ENCODE data around the gene GINS3.
"Not testable (repeated sequence)": the region's sequence is repeated elsewhere in the genome, so short reads cannot be mapped to it uniquely, and the experiment has no call there.

Gene GINS3

GRCh38 chr16:58385218-58385773 is 7.0 kb upstream of the GINS3 start:
- Histone ChIP-seq H3K4me3 (ENCODE audit: low read depth in 1 of 2, low read length in 2 of 2) (no peak overlapping the region), H3K27ac (ENCODE audit: low read depth, low read length) (no peak overlapping the region), H3K27me3 (ENCODE audit: control insufficient read depth in 1 of 2, insufficient read depth in 2 of 2, low read length in 2 of 2) (no peaks in the 10 kb centered on the region), H3K9me3 (ENCODE audit: control insufficient read depth in 1 of 2, low read length in 2 of 2) (no peaks in the 10 kb centered on the region), H3K9ac (ENCODE audit: low read depth in 1 of 2, low read length in 2 of 2) (no peak overlapping the region), H3K36me3 (ENCODE audit: control insufficient read depth in 1 of 2, insufficient read depth in 2 of 2, low read length in 2 of 2) (no peaks in the 10 kb centered on the region), H3K4me1 (ENCODE audit: control insufficient read depth in 1 of 2, insufficient read depth in 2 of 2, low read length in 2 of 2) (no peaks in the 10 kb centered on the region)

- Histone ChIP-seq H3K36me3 (ENCODE audit: control insufficient read depth in 1 of 2, insufficient read depth in 2 of 2, low read length in 2 of 2) (no peaks in the 10 kb centered on the region), H3K9ac (ENCODE audit: low read depth in 1 of 2, low read length in 2 of 2) (no peak overlapping the region), H3K9me3 (ENCODE audit: control insufficient read depth in 1 of 2, low read length in 2 of 2) (no peaks in the 10 kb centered on the region), H3K4me1 (ENCODE audit: control insufficient read depth in 1 of 2, insufficient read depth in 2 of 2, low read length in 2 of 2) (peaks cover 0 to 5% of the 10 kb centered on the region in 2 donors), H3K4me3 (ENCODE audit: low read depth in 1 of 2, low read length in 2 of 2) (no peak overlapping the region), H3K27me3 (ENCODE audit: control insufficient read depth in 1 of 2, insufficient read depth in 2 of 2, low read length in 2 of 2) (peaks cover 0 to 3% of the 10 kb centered on the region in 2 donors), H3K27ac (ENCODE audit: low read depth, low read length) (no peak overlapping the region)
Observed at GRCh38 chr16:58389724-58390123, 2.5 kb upstream of the GINS3 start.

- Histone ChIP-seq H3K27me3 (ENCODE audit: control insufficient read depth in 1 of 2, insufficient read depth in 2 of 2, low read length in 2 of 2) (peaks cover 0 to 3% of the 10 kb centered on the region in 2 donors), H3K9me3 (ENCODE audit: control insufficient read depth in 1 of 2, low read length in 2 of 2) (no peaks in the 10 kb centered on the region), H3K27ac (ENCODE audit: low read depth, low read length) (no peak overlapping the region), H3K36me3 (ENCODE audit: control insufficient read depth in 1 of 2, insufficient read depth in 2 of 2, low read length in 2 of 2) (no peaks in the 10 kb centered on the region), H3K4me3 (ENCODE audit: low read depth in 1 of 2, low read length in 2 of 2) (peak overlapping the region; percentile 95 to 99), H3K4me1 (ENCODE audit: control insufficient read depth in 1 of 2, insufficient read depth in 2 of 2, low read length in 2 of 2) (peaks cover 0 to 5% of the 10 kb centered on the region in 2 donors), H3K9ac (ENCODE audit: low read depth in 1 of 2, low read length in 2 of 2) (peak overlapping the region; percentile 49 to 76)
Observed at GRCh38 chr16:58393138-58393504, 850 bp downstream of the GINS3 start.

GRCh38 chr16:58396897-58397296 is 4.6 kb downstream of the GINS3 start:
- H3K9me3 ChIP-seq (ENCODE audit: control insufficient read depth in 1 of 2, low read length in 2 of 2); H3K4me1 ChIP-seq (ENCODE audit: control insufficient read depth in 1 of 2, insufficient read depth in 2 of 2, low read length in 2 of 2); H3K27ac ChIP-seq (ENCODE audit: low read depth, low read length): not testable (repeated sequence)

GRCh38 chr16:58399718-58400633 is 7.7 kb downstream of the GINS3 start:
- Histone ChIP-seq H3K4me1 (ENCODE audit: control insufficient read depth in 1 of 2, insufficient read depth in 2 of 2, low read length in 2 of 2) (no peaks in the 10 kb centered on the region), H3K9me3 (ENCODE audit: control insufficient read depth in 1 of 2, low read length in 2 of 2) (no peaks in the 10 kb centered on the region), H3K27ac (ENCODE audit: low read depth, low read length) (no peak overlapping the region), H3K9ac (ENCODE audit: low read depth in 1 of 2, low read length in 2 of 2) (no peak overlapping the region), H3K27me3 (ENCODE audit: control insufficient read depth in 1 of 2, insufficient read depth in 2 of 2, low read length in 2 of 2) (no peaks in the 10 kb centered on the region), H3K36me3 (ENCODE audit: control insufficient read depth in 1 of 2, insufficient read depth in 2 of 2, low read length in 2 of 2) (peaks cover 0 to 4% of the 10 kb centered on the region in 2 donors), H3K4me3 (ENCODE audit: low read depth in 1 of 2, low read length in 2 of 2) (no peak overlapping the region)

More at GRCh38 chr16:58396897-58397296, 4.6 kb downstream of the GINS3 start:
- not testable (repeated sequence) for H3K36me3 ChIP-seq (ENCODE audit: control insufficient read depth in 1 of 2, insufficient read depth in 2 of 2, low read length in 2 of 2); H3K9ac ChIP-seq (ENCODE audit: low read depth in 1 of 2, low read length in 2 of 2); H3K4me3 ChIP-seq (ENCODE audit: low read depth in 1 of 2, low read length in 2 of 2); H3K27me3 ChIP-seq (ENCODE audit: control insufficient read depth in 1 of 2, insufficient read depth in 2 of 2, low read length in 2 of 2)

- not testable (repeated sequence) for H3K4me1 ChIP-seq (ENCODE audit: control insufficient read depth in 1 of 2, insufficient read depth in 2 of 2, low read length in 2 of 2); H3K27me3 ChIP-seq (ENCODE audit: control insufficient read depth in 1 of 2, insufficient read depth in 2 of 2, low read length in 2 of 2); H3K4me3 ChIP-seq (ENCODE audit: low read depth in 1 of 2, low read length in 2 of 2); H3K27ac ChIP-seq (ENCODE audit: low read depth, low read length); H3K9me3 ChIP-seq (ENCODE audit: control insufficient read depth in 1 of 2, low read length in 2 of 2); H3K9ac ChIP-seq (ENCODE audit: low read depth in 1 of 2, low read length in 2 of 2); H3K36me3 ChIP-seq (ENCODE audit: control insufficient read depth in 1 of 2, insufficient read depth in 2 of 2, low read length in 2 of 2)
Observed at GRCh38 chr16:58401305-58401704, 9.0 kb downstream of the GINS3 start.

GRCh38 chr16:58402796-58403195 is 10.5 kb downstream of the GINS3 start:
- H3K9ac ChIP-seq (ENCODE audit: low read depth in 1 of 2, low read length in 2 of 2) = no peak overlapping the region
- H3K27ac ChIP-seq (ENCODE audit: low read depth, low read length) = no peak overlapping the region
- peaks cover 0 to 4% of the 10 kb centered on the region in 2 donors for H3K36me3 ChIP-seq (ENCODE audit: control insufficient read depth in 1 of 2, insufficient read depth in 2 of 2, low read length in 2 of 2)
- no peaks in the 10 kb centered on the region for H3K27me3 ChIP-seq (ENCODE audit: control insufficient read depth in 1 of 2, insufficient read depth in 2 of 2, low read length in 2 of 2)
- no peaks in the 10 kb centered on the region for H3K9me3 ChIP-seq (ENCODE audit: control insufficient read depth in 1 of 2, low read length in 2 of 2)
- no peaks in the 10 kb centered on the region for H3K4me1 ChIP-seq (ENCODE audit: control insufficient read depth in 1 of 2, insufficient read depth in 2 of 2, low read length in 2 of 2)
- no peak overlapping the region for H3K4me3 ChIP-seq (ENCODE audit: low read depth in 1 of 2, low read length in 2 of 2)

GRCh38 chr16:58409316-58409973 is 17.2 kb downstream of the GINS3 start:
- no peaks in the 10 kb centered on the region for H3K4me1 ChIP-seq (ENCODE audit: control insufficient read depth in 1 of 2, insufficient read depth in 2 of 2, low read length in 2 of 2)
- H3K9ac ChIP-seq (ENCODE audit: low read depth in 1 of 2, low read length in 2 of 2) = no peak overlapping the region
- H3K27ac ChIP-seq (ENCODE audit: low read depth, low read length) = no peak overlapping the region
- H3K36me3 ChIP-seq (ENCODE audit: control insufficient read depth in 1 of 2, insufficient read depth in 2 of 2, low read length in 2 of 2) = no peaks in the 10 kb centered on the region
- H3K27me3 ChIP-seq (ENCODE audit: control insufficient read depth in 1 of 2, insufficient read depth in 2 of 2, low read length in 2 of 2) = no peaks in the 10 kb centered on the region
- no peaks in the 10 kb centered on the region for H3K9me3 ChIP-seq (ENCODE audit: control insufficient read depth in 1 of 2, low read length in 2 of 2)
- H3K4me3 ChIP-seq (ENCODE audit: low read depth in 1 of 2, low read length in 2 of 2) = no peak overlapping the region

- Histone ChIP-seq H3K27ac (ENCODE audit: low read depth, low read length) (no peak overlapping the region), H3K4me1 (ENCODE audit: control insufficient read depth in 1 of 2, insufficient read depth in 2 of 2, low read length in 2 of 2) (no peaks in the 10 kb centered on the region), H3K9me3 (ENCODE audit: control insufficient read depth in 1 of 2, low read length in 2 of 2) (no peaks in the 10 kb centered on the region), H3K36me3 (ENCODE audit: control insufficient read depth in 1 of 2, insufficient read depth in 2 of 2, low read length in 2 of 2) (no peaks in the 10 kb centered on the region), H3K4me3 (ENCODE audit: low read depth in 1 of 2, low read length in 2 of 2) (no peak overlapping the region), H3K27me3 (ENCODE audit: control insufficient read depth in 1 of 2, insufficient read depth in 2 of 2, low read length in 2 of 2) (no peaks in the 10 kb centered on the region), H3K9ac (ENCODE audit: low read depth in 1 of 2, low read length in 2 of 2) (no peak overlapping the region)
Observed at GRCh38 chr16:58411336-58411735, 19.1 kb downstream of the GINS3 start.
